ENCODE results near the gene SLC34A3. TPM values are rescaled to one million over a fixed set of nuclear protein-coding genes. Genes with fewer than 3 reads are reported as not detected.

The SLC34A3 gene
- total RNA-seq, 1 donor from 2014 or later: not detected

DNA sequence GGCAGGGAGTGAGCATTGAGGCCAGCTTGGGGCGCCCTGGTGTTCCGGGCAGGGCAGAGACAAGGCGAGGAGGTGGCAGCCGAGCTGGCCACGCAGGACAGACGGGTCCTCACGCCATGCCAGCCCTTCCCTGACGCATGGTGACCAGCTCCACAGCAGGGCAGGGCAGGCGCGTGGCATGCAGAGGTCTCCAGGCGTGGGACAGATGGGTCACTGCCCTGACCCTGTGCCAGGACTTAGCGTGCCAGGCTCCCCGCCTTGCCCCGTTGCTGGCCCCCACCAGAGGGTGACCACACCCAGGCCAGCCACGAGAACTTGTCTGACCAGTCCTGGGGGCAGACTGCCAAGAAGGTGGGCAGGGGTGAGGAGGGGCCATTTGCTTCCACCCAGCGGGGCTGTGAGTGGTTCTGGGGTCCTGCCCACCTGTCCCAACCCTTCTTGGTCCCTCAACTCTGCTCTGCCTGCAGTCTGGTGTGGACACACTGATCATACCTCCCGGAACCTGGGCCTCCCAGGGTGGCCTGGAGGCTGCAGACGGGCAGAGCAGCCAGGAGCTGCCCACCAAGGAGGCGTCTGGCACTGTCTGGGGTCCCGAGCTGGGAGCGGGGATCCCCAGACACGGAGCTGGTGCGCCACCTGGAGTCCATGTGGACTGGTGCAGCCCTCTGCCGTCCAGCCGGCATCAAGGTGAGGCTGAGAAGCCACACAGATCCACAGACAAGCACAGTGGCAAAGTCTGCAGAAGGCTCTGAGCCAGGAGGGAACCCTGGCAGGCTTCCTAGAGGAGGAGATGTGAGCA is 3.4 kb upstream of the SLC34A3 start, which contains the start of gene RNF224:
TSS of gene RNF224 (plus strand) at position 449 of the 799 bp plus-strand sequence. CDS start 834 bp downstream, outside the sequence.
- peaks cover 10% of the 10 kb centered on the region for H3K4me1 Mint-ChIP-seq (ENCODE audit: unreplicated experiment)
- peak; percentile 91 for DNase-seq (ENCODE audit: extremely low spot score, unreplicated experiment)
- no peaks in the 10 kb centered on the region for H3K9me3 Mint-ChIP-seq (ENCODE audit: unreplicated experiment)
- no peaks in the 10 kb centered on the region for H3K27me3 Mint-ChIP-seq (ENCODE audit: unreplicated experiment)
- H3K27ac Mint-ChIP-seq (ENCODE audit: unreplicated experiment): peak within 1 kb of the TSS; percentile 25
- no peak within 1 kb of the TSS for H3K4me3 Mint-ChIP-seq (ENCODE audit: unreplicated experiment)
- no peaks in the 10 kb centered on the region for H3K36me3 Mint-ChIP-seq (ENCODE audit: unreplicated experiment)
- peak; percentile 89 for TF ChIP-seq CTCF (IDR thresholded peaks at IDR 0.05)

DNA sequence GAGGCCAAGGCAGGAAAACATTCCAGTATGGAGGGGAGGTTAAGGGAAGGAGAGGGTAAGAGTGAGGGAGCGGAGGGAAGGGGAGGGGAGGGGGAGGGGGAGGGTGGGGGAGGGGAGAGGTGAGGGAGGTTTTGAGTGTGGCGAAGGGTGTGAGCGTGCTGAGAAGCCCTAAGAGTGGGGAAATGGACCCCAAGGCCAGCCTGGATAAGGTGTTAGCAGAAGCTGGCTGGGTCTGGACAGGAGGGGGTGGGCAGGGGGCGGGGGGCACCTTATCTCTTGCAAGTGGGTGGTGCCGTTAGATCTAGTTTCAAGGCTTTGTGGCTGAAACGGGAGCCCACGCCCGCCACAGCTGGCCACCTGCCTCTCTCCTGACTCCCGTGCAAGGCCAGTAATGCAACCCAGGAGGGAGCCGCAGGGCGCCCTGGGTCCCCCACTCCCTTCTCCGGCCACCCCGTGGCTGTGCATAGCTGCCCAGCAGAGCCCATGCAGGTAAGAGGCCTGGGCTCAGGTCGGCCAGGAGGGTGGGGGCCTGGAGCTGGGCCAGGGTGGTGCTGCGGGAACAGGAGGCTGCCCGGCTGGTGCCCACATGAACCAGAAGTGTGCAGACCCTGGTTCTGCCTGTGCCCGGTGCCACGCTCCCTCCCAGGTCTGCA is 2.7 kb upstream of the SLC34A3 start:
- Mint-ChIP-seq H3K4me3 (ENCODE audit: unreplicated experiment) (no peak overlapping the region), H3K27me3 (ENCODE audit: unreplicated experiment) (no peaks in the 10 kb centered on the region), H3K9me3 (ENCODE audit: unreplicated experiment) (no peaks in the 10 kb centered on the region), H3K27ac (ENCODE audit: unreplicated experiment) (peak overlapping the region; percentile 25), H3K4me1 (ENCODE audit: unreplicated experiment) (peaks cover 8% of the 10 kb centered on the region), H3K36me3 (ENCODE audit: unreplicated experiment) (no peaks in the 10 kb centered on the region)
- DNase-seq (ENCODE audit: extremely low spot score, unreplicated experiment): no peak
- TF ChIP-seq CTCF (IDR thresholded peaks at IDR 0.05): no peak

DNA sequence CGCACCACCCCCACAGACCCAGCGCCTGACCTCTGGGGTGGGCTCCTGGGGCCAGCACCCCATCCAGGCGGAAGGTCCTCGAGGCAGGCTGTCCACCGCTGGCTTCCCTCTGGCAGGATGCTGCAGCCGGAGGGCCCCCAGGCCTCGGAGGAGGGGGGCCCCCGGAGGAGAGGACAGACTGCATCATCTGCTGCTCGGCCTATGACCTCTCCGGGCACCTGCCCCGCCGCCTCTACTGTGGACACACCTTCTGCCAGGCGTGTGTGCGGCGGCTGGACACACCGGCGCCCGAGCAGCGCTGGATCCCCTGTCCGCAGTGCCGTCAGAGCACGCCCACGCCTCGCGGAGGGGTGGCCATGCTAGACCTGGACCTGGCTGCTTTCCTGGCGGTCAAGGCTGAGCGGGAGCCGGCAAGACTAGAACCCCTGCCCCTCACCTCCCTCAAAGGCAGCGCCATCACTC is 2.2 kb upstream of the SLC34A3 start:
- Mint-ChIP-seq H3K27me3 (ENCODE audit: unreplicated experiment) (no peaks in the 10 kb centered on the region), H3K4me3 (ENCODE audit: unreplicated experiment) (no peak overlapping the region), H3K36me3 (ENCODE audit: unreplicated experiment) (no peaks in the 10 kb centered on the region), H3K4me1 (ENCODE audit: unreplicated experiment) (peaks cover 6% of the 10 kb centered on the region), H3K9me3 (ENCODE audit: unreplicated experiment) (no peaks in the 10 kb centered on the region), H3K27ac (ENCODE audit: unreplicated experiment) (no peak overlapping the region)
- no peak for DNase-seq (ENCODE audit: extremely low spot score, unreplicated experiment)
- TF ChIP-seq CTCF (IDR thresholded peaks at IDR 0.05): no peak

- H3K27ac Mint-ChIP-seq (ENCODE audit: unreplicated experiment): no peak overlapping the region
Measured at GRCh38 chr9:137228968-137229896, 1.5 kb upstream of the SLC34A3 start.

More at GRCh38 chr9:137228968-137229896, 1.5 kb upstream of the SLC34A3 start:
- no peak for TF ChIP-seq CTCF (IDR thresholded peaks at IDR 0.05)
- Mint-ChIP-seq H3K27me3 (ENCODE audit: unreplicated experiment) (no peaks in the 10 kb centered on the region), H3K36me3 (ENCODE audit: unreplicated experiment) (no peaks in the 10 kb centered on the region), H3K4me1 (ENCODE audit: unreplicated experiment) (peaks cover 4% of the 10 kb centered on the region), H3K9me3 (ENCODE audit: unreplicated experiment) (no peaks in the 10 kb centered on the region), H3K4me3 (ENCODE audit: unreplicated experiment) (no peak overlapping the region)
- no peak for DNase-seq (ENCODE audit: extremely low spot score, unreplicated experiment)

Measured in osteocyte (in vitro differentiated cells).